CD4-positive, alpha-beta T cell treated with Interleukin-4 for 4 hours (primary cell): ENCODE measurements around the gene PTK7.
"Not testable (repeated sequence)": the region's sequence is repeated elsewhere in the genome, so short reads cannot be mapped to it uniquely, and the experiment has no call there.

Source experiments
- DNase-seq: peaks from one replicate; pipeline ENCODE4 v3.0.0-alpha.2; 2020

PTK7 gene

GRCh38 chr6:43075670-43076463 lies at the start of gene PTK7:
Gene PTK7, plus strand, starts transcription at chr6:43076314. Its CDS starts 175 bp downstream, at chr6:43076489.
- DNase-seq = no peak

DNA sequence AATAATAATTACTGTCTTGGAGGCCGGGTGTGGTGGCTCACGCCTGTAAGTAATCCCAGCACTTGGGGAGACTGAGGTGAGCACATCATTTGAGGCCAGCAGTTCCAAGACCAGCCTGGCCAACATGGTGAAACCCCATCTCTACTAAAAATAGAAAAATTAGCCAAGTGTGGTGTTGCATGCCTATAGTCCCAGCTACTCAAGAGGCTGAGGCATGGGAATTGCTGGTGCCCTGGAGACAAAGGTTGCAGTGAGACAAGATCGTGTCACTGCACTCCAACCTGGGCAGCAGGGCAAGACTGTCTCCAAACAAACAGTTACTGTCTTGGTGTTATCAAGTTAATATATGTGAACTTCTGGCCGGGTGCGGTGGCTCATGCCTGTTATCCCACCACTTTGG lies 49.7 kb upstream of the PTK7 start:
- no peak for DNase-seq

DNA sequence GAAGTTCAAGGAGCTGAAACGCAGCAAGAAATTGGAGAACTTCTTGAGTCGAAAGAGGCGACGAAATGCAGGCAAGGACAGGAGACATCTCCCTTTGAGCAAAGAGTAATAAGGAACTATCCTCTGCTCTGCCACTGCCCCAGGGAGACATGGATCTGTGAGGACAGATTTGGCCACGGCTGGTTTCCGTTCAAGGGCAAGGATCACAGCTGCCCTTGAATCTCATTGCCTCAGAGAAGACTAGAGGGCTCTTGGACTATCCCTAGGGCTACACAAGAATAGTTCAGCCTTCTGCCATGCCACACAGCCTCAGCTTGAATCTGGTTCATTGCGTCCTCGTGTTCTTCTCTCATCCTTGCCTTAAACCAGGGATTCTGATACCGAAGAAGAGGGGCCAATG lies 47.0 kb upstream of the PTK7 start:
- no peak for DNase-seq

DNA sequence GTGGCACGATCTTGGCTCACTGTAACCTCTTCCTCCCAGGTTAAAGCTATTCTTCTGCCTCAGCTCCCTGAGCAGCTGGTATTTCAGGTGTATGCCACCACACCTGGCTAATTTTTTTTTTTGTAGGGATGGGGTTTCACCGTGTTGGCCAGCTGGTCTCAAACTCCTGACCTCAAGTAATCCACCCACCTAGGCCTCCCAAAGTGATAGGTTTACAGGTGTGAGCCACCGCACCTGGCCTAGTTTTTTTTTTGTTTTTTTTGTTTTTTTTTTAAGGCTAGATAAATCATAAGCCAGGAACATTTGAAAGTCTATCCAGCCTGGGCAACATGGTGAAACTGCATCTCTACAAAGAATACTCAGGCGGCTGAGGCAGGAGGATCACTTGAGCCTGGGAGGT lies 43.8 kb upstream of the PTK7 start:
- no peak for DNase-seq

- no peak for DNase-seq
These were observed 42.5 kb upstream of the PTK7 start for GRCh38 chr6:43033496-43034189.

GRCh38 chr6:43034190-43034525 lies 42.0 kb upstream of the PTK7 start:
- DNase-seq = no peak

- no peak for DNase-seq
These were observed 40.5 kb upstream of the PTK7 start for GRCh38 chr6:43035495-43036194.

- no peak for DNase-seq
These were observed 39.4 kb upstream of the PTK7 start for GRCh38 chr6:43036712-43037111.

DNA sequence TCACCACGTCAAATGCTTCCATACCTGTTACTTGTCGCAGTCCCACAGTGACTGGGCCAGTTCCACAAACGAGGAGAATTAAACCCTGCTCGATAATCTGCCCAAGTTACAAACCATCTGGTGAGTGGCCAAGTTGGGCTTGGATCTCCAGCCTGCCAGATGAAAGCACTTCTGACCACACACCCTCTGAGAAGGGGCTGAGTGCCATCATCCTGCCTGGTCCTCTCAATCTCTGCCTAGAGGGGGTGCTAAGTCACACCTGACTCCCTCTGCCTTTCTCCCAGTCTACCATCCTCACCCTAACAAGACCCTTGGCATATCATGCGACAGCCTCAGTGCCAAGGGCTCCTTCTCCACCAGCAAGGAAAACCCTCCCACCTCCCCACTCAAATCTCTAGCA lies 38.9 kb upstream of the PTK7 start:
- no peak for DNase-seq

GRCh38 chr6:43037706-43038105 lies 38.4 kb upstream of the PTK7 start:
- DNase-seq = no peak

DNA sequence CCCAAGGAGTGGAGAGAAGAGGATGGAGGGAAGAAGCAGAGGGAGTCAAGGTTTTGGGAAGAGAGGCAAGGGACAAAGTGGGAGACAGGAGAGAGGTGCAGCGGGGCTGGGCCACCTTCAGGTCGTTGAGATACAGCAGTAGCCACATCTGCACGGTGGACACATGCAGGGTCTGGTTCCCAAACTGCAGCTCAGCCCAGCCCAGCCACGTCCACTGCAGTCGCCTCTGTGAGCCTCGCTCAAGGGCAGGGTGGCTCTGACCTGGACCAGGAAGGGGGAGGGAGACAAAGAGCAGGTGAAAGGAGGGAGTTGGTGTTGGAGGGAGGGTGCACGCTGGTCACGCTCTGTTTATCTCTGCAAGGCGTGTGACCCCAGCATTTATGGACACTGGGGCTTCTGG lies 37.4 kb upstream of the PTK7 start:
- no peak for DNase-seq

DNA sequence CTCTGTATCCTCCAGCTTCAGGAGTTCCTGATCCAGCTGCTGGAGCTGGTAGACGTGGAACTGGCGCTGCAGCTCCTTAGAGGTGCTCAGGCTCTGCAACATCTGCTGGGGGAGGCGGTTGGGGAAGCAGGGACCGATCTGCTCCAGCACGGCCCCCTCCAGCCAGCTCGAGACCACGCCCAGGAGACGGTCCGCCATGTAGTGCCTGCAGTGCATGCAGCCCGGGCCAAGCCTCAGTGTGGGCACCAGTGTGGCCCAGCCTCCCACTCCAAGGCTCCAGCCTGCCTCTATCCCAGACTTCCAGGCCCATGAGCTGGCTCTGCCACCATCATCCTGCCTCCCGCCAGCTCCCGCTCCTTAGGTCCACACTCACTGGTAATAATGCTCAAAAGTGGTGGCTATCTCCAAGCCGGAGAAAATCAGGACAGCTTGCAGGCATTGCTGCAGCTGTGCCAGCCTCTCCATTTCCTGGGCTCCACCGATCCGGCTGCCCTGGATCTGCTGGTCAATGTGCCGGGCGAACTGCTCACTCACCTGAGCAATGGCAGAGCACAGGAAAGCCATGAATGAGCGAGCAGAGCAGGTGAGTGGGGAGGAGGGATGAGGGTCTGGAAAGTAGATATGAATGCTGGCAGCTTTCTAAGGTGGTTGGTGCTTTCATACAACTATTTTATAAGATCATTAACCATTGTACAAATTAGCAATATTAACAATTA lies 35.4 kb upstream of the PTK7 start:
- DNase-seq = no peak

- DNase-seq = not testable (repeated sequence)
These were observed 34.6 kb upstream of the PTK7 start for GRCh38 chr6:43041475-43041874.

- no peak for DNase-seq
These were observed 32.8 kb upstream of the PTK7 start for GRCh38 chr6:43043310-43043709.

GRCh38 chr6:43045371-43045930 lies 30.7 kb upstream of the PTK7 start:
- DNase-seq = no peak

DNA sequence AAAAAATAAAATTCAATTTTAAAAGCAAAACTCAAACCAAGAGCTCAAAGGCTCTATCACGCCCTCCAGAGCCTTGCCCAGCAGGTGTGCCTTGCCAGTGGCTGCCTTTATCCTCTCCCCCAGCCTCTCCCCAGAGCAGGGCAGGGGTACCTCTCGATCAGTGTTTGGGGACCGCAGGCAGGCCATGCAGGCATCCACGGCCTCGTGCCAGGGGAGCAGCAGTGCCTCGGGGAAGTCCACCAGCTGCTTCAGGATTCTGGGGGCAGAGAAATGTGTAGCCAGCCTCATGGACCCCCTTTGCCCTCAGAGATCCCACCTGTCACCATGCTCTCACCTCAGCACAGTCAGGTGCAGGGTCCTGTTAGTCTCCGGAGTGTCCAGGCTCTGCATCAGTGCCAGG lies 28.1 kb upstream of the PTK7 start:
- DNase-seq = no peak

- DNase-seq = no peak
These were observed 25.1 kb upstream of the PTK7 start for GRCh38 chr6:43050981-43051380.

GRCh38 chr6:43052225-43052841 lies 23.8 kb upstream of the PTK7 start:
- DNase-seq = no peak

GRCh38 chr6:43052842-43053544 lies 23.1 kb upstream of the PTK7 start:
- no peak for DNase-seq

- DNase-seq = peak; percentile 90
These were observed 22.4 kb upstream of the PTK7 start, which contains the start of gene CUL7 for GRCh38 chr6:43053545-43054205. Gene CUL7, minus strand, starts transcription at chr6:43053851. Its CDS starts 1,063 bp downstream, at chr6:43052788.
